Stimulated activated CD4-positive, alpha-beta T cell treated with anti-CD3 and anti-CD28 coated beads, Interleukin-4, amount 100 ng/mL, for 4 hours (primary cell): ENCODE data around the gene DGCR2.
"Not testable (repeated sequence)": the region's sequence is repeated elsewhere in the genome, so short reads cannot be mapped to it uniquely, and the experiment has no call there.

Source experiments
- DNase-seq, 2 experiments: peaks; one replicate each; pipeline ENCODE4 v3.0.0-alpha.2; 2020

The DGCR2 gene

GRCh38 chr22:19024956-19025489, 97.2 kb downstream of the DGCR2 start:
- not testable (repeated sequence) for DNase-seq

- not testable (repeated sequence) for DNase-seq
These were observed 98.3 kb downstream of the DGCR2 start for GRCh38 chr22:19023931-19024330.

- DNase-seq: no peak
These were observed 99.5 kb downstream of the DGCR2 start for GRCh38 chr22:19022755-19023154.

- no peak for DNase-seq
These were observed 102.6 kb downstream of the DGCR2 start for GRCh38 chr22:19019679-19020032.

GRCh38 chr22:19019029-19019678, 103.1 kb downstream of the DGCR2 start:
- no peak for DNase-seq

- no peak for DNase-seq
These were observed 104.0 kb downstream of the DGCR2 start for GRCh38 chr22:19018256-19018655.

- DNase-seq: no peak
These were observed 106.0 kb downstream of the DGCR2 start for GRCh38 chr22:19016081-19016766.

- DNase-seq: no peak
These were observed 107.3 kb downstream of the DGCR2 start for GRCh38 chr22:19014886-19015285.

GRCh38 chr22:19013881-19014598, 108.2 kb downstream of the DGCR2 start:
- not testable (repeated sequence) for DNase-seq

GRCh38 chr22:19013411-19013810, 108.8 kb downstream of the DGCR2 start:
- not testable (repeated sequence) for DNase-seq

GRCh38 chr22:19012308-19012986, 109.8 kb downstream of the DGCR2 start:
- no peak for DNase-seq

- not testable (repeated sequence) for DNase-seq
These were observed 110.6 kb downstream of the DGCR2 start for GRCh38 chr22:19011611-19012010.

- DNase-seq: no peak
These were observed 111.1 kb downstream of the DGCR2 start for GRCh38 chr22:19011075-19011474.

- no peak for DNase-seq
These were observed 116.3 kb downstream of the DGCR2 start for GRCh38 chr22:19005905-19006304.

- DNase-seq: no peak
These were observed 117.7 kb downstream of the DGCR2 start for GRCh38 chr22:19004471-19004870.

GRCh38 chr22:19003508-19003907, 118.7 kb downstream of the DGCR2 start:
- DNase-seq: no peak

GRCh38 chr22:19002684-19003038, 119.6 kb downstream of the DGCR2 start:
- no peak for DNase-seq

- no peak for DNase-seq
These were observed 121.0 kb downstream of the DGCR2 start for GRCh38 chr22:19001204-19001603.

- DNase-seq: not testable (repeated sequence)
These were observed 122.1 kb downstream of the DGCR2 start for GRCh38 chr22:19000106-19000505.

GRCh38 chr22:18999416-18999815, 122.8 kb downstream of the DGCR2 start:
- DNase-seq: no peak

- peak in 1 of 2 experiments; percentile 1 for DNase-seq
These were observed 123.2 kb downstream of the DGCR2 start for GRCh38 chr22:18999008-18999407.

GRCh38 chr22:18997925-18998315, 124.3 kb downstream of the DGCR2 start:
- no peak for DNase-seq

GRCh38 chr22:18997306-18997924, 124.8 kb downstream of the DGCR2 start:
- DNase-seq: no peak
